HL-60 (cell line): ENCODE results near the gene FPR1.

Source experiments
- DNase-seq, 2 experiments: peaks; one replicate each; pipeline ENCODE4 v3.0.0-alpha.2; 2010 to 2020; ENCODE audit warnings: low read depth in 1 of 2, low spot score in 1 of 2
- H3K27ac ChIP-seq: fragments of 250-450 bp; sonication (Bioruptor Pico); replicated peaks from 2 replicates; pipeline ENCODE4 v1.5.1; 2020; ENCODE audit warnings: mild to moderate bottlenecking, moderate library complexity
- H3K27me3 ChIP-seq: fragments of 250-450 bp; sonication (Bioruptor Pico); 2 replicates; pipeline ENCODE4 v1.5.1; 2021; ENCODE audit warnings: mild to moderate bottlenecking, moderate library complexity; ENCODE audit not compliant: insufficient read depth, poor library complexity, severe bottlenecking
- H3K4me3 ChIP-seq: replicated peaks from 2 replicates; pipeline ENCODE4 v1.5.1; 2011; ENCODE audit warnings: mild to moderate bottlenecking, control low read depth, low read length; ENCODE audit not compliant: insufficient read depth
- GABPA ChIP-seq: IDR thresholded peaks from 2 replicates; pipeline ENCODE4 v1.6.1; 2012; ENCODE audit warnings: low read depth
- POLR2AphosphoS5 ChIP-seq: IDR thresholded peaks from 2 replicates; pipeline ENCODE4 v1.6.1; 2012; ENCODE audit warnings: low read depth
- SPI1 ChIP-seq: IDR thresholded peaks from 2 replicates; pipeline ENCODE4 v1.6.1; 2012; ENCODE audit warnings: low read depth, mild to moderate bottlenecking, borderline replicate concordance
- TF ChIP-seq, protein P1 (sequence below): IDR thresholded peaks from 2 replicates; pipeline ENCODE4 v1.6.1; 2012; ENCODE audit warnings: low read depth; ENCODE audit not compliant: insufficient replicate concordance
- TF ChIP-seq, protein P2 (sequence below): IDR thresholded peaks from one replicate; pipeline ENCODE4 v1.5.1; 2011; ENCODE audit warnings: low read length, control low read depth, inconsistent platforms; ENCODE audit not compliant: insufficient read depth

Gene FPR1

DNA sequence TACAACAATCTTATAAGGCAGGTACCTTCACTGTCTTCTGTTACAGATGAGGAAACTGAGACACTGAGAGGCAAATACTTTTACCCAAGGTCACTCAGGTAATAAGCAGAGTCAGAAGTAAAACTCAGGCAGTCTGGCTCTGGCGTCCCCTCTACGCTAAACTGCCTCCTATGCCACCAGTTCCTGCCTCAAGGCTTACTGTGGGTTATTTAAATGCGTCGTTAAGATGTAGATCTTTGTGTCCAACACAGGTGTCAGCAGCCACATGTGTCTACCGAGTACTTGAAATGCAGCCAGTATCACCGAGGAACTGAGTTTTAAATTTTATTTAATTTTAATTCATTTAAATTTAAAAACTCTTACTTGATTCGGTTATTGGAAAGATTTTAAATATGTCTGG, 29.8 kb downstream of the FPR1 start:
- Histone ChIP-seq H3K4me3 (no peak overlapping the region), H3K27ac (no peak overlapping the region), H3K27me3 (no peaks in the 10 kb centered on the region)
- TF ChIP-seq GABPA (no peak), SPI1 (no peak), POLR2AphosphoS5 (no peak)
- TF ChIP-seq, protein P1, sequence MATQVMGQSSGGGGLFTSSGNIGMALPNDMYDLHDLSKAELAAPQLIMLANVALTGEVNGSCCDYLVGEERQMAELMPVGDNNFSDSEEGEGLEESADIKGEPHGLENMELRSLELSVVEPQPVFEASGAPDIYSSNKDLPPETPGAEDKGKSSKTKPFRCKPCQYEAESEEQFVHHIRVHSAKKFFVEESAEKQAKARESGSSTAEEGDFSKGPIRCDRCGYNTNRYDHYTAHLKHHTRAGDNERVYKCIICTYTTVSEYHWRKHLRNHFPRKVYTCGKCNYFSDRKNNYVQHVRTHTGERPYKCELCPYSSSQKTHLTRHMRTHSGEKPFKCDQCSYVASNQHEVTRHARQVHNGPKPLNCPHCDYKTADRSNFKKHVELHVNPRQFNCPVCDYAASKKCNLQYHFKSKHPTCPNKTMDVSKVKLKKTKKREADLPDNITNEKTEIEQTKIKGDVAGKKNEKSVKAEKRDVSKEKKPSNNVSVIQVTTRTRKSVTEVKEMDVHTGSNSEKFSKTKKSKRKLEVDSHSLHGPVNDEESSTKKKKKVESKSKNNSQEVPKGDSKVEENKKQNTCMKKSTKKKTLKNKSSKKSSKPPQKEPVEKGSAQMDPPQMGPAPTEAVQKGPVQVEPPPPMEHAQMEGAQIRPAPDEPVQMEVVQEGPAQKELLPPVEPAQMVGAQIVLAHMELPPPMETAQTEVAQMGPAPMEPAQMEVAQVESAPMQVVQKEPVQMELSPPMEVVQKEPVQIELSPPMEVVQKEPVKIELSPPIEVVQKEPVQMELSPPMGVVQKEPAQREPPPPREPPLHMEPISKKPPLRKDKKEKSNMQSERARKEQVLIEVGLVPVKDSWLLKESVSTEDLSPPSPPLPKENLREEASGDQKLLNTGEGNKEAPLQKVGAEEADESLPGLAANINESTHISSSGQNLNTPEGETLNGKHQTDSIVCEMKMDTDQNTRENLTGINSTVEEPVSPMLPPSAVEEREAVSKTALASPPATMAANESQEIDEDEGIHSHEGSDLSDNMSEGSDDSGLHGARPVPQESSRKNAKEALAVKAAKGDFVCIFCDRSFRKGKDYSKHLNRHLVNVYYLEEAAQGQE = no peak
- TF ChIP-seq, protein P2, sequence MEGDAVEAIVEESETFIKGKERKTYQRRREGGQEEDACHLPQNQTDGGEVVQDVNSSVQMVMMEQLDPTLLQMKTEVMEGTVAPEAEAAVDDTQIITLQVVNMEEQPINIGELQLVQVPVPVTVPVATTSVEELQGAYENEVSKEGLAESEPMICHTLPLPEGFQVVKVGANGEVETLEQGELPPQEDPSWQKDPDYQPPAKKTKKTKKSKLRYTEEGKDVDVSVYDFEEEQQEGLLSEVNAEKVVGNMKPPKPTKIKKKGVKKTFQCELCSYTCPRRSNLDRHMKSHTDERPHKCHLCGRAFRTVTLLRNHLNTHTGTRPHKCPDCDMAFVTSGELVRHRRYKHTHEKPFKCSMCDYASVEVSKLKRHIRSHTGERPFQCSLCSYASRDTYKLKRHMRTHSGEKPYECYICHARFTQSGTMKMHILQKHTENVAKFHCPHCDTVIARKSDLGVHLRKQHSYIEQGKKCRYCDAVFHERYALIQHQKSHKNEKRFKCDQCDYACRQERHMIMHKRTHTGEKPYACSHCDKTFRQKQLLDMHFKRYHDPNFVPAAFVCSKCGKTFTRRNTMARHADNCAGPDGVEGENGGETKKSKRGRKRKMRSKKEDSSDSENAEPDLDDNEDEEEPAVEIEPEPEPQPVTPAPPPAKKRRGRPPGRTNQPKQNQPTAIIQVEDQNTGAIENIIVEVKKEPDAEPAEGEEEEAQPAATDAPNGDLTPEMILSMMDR = no peak
- DNase-seq = no peak

DNA sequence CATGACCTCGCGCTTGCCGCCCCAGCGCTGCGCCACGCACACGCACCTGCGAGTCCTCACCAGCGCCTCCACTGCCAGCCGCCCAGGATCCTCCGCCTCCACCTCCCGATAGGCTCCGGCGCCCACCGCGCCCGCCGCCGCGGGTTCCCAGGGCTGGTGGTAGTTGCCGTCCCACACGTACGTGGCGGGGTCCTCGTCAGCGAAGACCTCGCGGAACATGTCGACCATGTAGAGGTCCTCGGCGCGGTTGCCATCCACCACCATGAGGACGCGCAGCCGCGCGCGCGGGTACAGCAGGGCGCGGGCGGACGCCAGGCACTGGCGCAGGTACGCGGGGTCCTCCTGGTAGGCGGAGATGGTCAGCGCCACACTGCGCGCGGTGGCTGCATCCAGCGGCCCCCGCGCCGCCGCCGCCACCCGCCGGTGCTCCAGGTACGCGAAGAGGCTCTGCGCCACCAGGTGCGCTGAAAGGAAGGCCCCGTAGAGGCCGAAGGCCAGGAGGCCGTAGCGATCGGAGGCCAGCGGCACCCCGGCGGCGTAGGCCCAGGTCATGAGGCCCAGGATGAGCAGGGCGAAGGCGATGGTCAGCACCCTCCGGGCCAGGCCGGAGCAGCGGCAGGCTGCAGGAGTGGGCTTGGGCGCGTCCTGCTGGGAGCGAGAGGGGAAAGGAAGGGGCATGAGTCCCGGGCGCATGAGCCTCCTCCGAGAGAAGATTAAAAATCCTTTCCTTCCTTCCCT, 32.3 kb downstream of the FPR1 start:
- Histone ChIP-seq H3K27me3 (no peaks in the 10 kb centered on the region), H3K27ac (no peak overlapping the region), H3K4me3 (no peak overlapping the region)
- TF ChIP-seq GABPA (no peak), SPI1 (no peak), POLR2AphosphoS5 (no peak)
- TF ChIP-seq, protein P1 = no peak
- TF ChIP-seq, protein P2 = no peak
- no peak for DNase-seq

GRCh38 chr19:51716925-51717324, 34.8 kb downstream of the FPR1 start:
- TF ChIP-seq, protein P2 = no peak
- no peak for TF ChIP-seq POLR2AphosphoS5
- TF ChIP-seq SPI1 = no peak
- TF ChIP-seq GABPA = no peak
- TF ChIP-seq, protein P1 = no peak
- Histone ChIP-seq H3K27ac (no peak overlapping the region), H3K4me3 (no peak overlapping the region), H3K27me3 (no peaks in the 10 kb centered on the region)
- no peak for DNase-seq
